MM.1S (cell line): Measurements from ENCODE around the gene EPB41L3.

Source experiments
- DNase-seq: peaks from one replicate; pipeline ENCODE4 v3.0.0-alpha.2; 2015
- H2AFZ ChIP-seq: fragments of 300-600 bp; sonication (generic); 2 replicates; pipeline ENCODE4 v1.6.0; 2016; ENCODE audit warnings: antibody characterized with exemption, low read length
- H3F3A ChIP-seq: fragments of 300-600 bp; sonication (generic); 2 replicates; pipeline ENCODE4 v1.6.1; 2016; ENCODE audit warnings: mild to moderate bottlenecking, antibody characterized with exemption, low read length, moderate library complexity, mixed read lengths; ENCODE audit not compliant: insufficient read depth
- H3K27ac ChIP-seq: fragments of 300-600 bp; sonication (generic); 2 replicates; pipeline ENCODE4 v1.5.1; 2016; ENCODE audit warnings: mild to moderate bottlenecking, low read length
- H3K27me3 ChIP-seq: fragments of 300-600 bp; sonication (generic); replicated peaks from 2 replicates; pipeline ENCODE4 v1.6.0; 2016; ENCODE audit warnings: low read length; ENCODE audit not compliant: insufficient read depth
- H3K36me3 ChIP-seq: fragments of 300-600 bp; sonication (generic); replicated peaks from 2 replicates; pipeline ENCODE4 v1.6.1; 2016; ENCODE audit warnings: mild to moderate bottlenecking, low read length, mixed read lengths; ENCODE audit not compliant: insufficient read depth
- H3K4me1 ChIP-seq: fragments of 300-600 bp; sonication (generic); 2 replicates; pipeline ENCODE4 v1.6.1; 2016; ENCODE audit warnings: low read length, mixed read lengths
- H3K4me2 ChIP-seq: fragments of 300-600 bp; sonication (generic); 2 replicates; pipeline ENCODE4 v1.6.0; 2016; ENCODE audit warnings: low read depth, low read length
- H3K4me3 ChIP-seq: fragments of 300-600 bp; sonication (generic); 2 replicates; pipeline ENCODE4 v1.5.1; 2016; ENCODE audit warnings: low read length, mixed read lengths
- H3K79me2 ChIP-seq: fragments of 300-600 bp; sonication (generic); 2 replicates; pipeline ENCODE4 v1.6.1; 2016; ENCODE audit warnings: mixed run types, low read length, mixed read lengths
- H3K9ac ChIP-seq: fragments of 300-600 bp; sonication (generic); 2 replicates; pipeline ENCODE4 v1.6.1; 2016; ENCODE audit warnings: low read length, mixed read lengths
- H3K9me2 ChIP-seq: fragments of 300-600 bp; sonication (generic); replicated peaks from 2 replicates; pipeline ENCODE4 v1.6.1; 2016; ENCODE audit warnings: mild to moderate bottlenecking, low read length, mixed read lengths; ENCODE audit not compliant: insufficient read depth
- H3K9me3 ChIP-seq: fragments of 300-600 bp; sonication (generic); replicated peaks from 2 replicates; pipeline ENCODE4 v1.6.1; 2016; ENCODE audit warnings: mild to moderate bottlenecking, low read length, mixed read lengths; ENCODE audit not compliant: insufficient read depth
- H4K20me1 ChIP-seq: fragments of 300-600 bp; sonication (generic); 2 replicates; pipeline ENCODE4 v1.6.1; 2016; ENCODE audit warnings: mild to moderate bottlenecking, low read length, moderate library complexity, mixed read lengths; ENCODE audit not compliant: insufficient read depth
- CTCF ChIP-seq: fragments of 300-600 bp; sonication (generic); IDR thresholded peaks from 2 replicates; pipeline ENCODE4 v1.5.1; 2016; ENCODE audit warnings: antibody characterized with exemption, low read length, mixed read lengths
- EZH2 ChIP-seq: fragments of 300-600 bp; sonication (generic); optimal IDR thresholded peaks from 2 replicates; pipeline ENCODE3; 2017; ENCODE audit warnings: low read depth, mild to moderate bottlenecking, antibody characterized with exemption, low read length, mixed read lengths
- EZH2phosphoT487 ChIP-seq: fragments of 300-600 bp; sonication (generic); IDR thresholded peaks from 2 replicates; pipeline ENCODE4 v1.6.1; 2018; ENCODE audit warnings: antibody characterized with exemption, low read length

The EPB41L3 gene

GRCh38 chr18:5541644-5542043 is 2.2 kb downstream of the EPB41L3 start:
- TF ChIP-seq EZH2phosphoT487, result no peak
- no peak for TF ChIP-seq CTCF
- TF ChIP-seq EZH2, result no peak
- H3K4me2 ChIP-seq, result no peak overlapping the region

DNA sequence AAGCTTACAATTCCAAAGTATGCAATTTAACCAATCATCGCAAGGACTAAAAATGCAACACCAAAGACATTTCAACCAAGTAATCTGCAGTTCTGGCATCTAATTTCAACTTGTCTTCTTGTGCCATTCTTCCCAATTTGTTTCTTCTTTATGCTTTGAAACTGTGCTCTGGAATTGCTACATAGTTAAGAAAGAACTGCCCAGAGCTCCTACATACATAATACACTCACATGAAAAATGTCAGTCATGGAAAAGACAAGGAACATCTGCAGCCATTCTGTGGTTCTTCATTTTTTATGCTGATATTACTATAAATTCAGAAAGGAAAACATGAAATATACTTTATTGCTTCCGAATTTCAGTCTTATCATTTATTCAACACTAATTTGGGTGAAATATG is 4.4 kb downstream of the EPB41L3 start:
- H3K27me3 ChIP-seq, result no peaks in the 10 kb centered on the region
- no peaks in the 10 kb centered on the region for H3K9me2 ChIP-seq
- H2AFZ ChIP-seq, result no peak overlapping the region
- no peaks in the 10 kb centered on the region for H3K9me3 ChIP-seq
- TF ChIP-seq EZH2 (no peak), CTCF (no peak), EZH2phosphoT487 (no peak)
- DNase-seq, result no peak
- no peak overlapping the region for H3K27ac ChIP-seq
- no peaks in the 10 kb centered on the region for H3K79me2 ChIP-seq
- H4K20me1 ChIP-seq, result no peaks in the 10 kb centered on the region
- H3K4me1 ChIP-seq, result no peaks in the 10 kb centered on the region
- H3K4me2 ChIP-seq, result no peak overlapping the region
- H3K36me3 ChIP-seq, result no peaks in the 10 kb centered on the region
- H3K4me3 ChIP-seq, result no peak overlapping the region
- no peak overlapping the region for H3K9ac ChIP-seq
- no peaks in the 10 kb centered on the region for H3F3A ChIP-seq

More at GRCh38 chr18:5541644-5542043, 2.2 kb downstream of the EPB41L3 start:
- H3K9me2 ChIP-seq, result no peaks in the 10 kb centered on the region
- no peaks in the 10 kb centered on the region for H3K36me3 ChIP-seq
- H3K9me3 ChIP-seq, result no peaks in the 10 kb centered on the region
- no peaks in the 10 kb centered on the region for H3K4me1 ChIP-seq
- no peaks in the 10 kb centered on the region for H3F3A ChIP-seq
- no peak overlapping the region for H2AFZ ChIP-seq
- H3K27me3 ChIP-seq, result no peaks in the 10 kb centered on the region
- no peak for DNase-seq
- H3K9ac ChIP-seq, result no peak overlapping the region
- no peaks in the 10 kb centered on the region for H3K79me2 ChIP-seq
- H4K20me1 ChIP-seq, result no peaks in the 10 kb centered on the region
- no peak overlapping the region for H3K4me3 ChIP-seq
- H3K27ac ChIP-seq, result no peak overlapping the region

GRCh38 chr18:5538544-5538943 is 5.3 kb downstream of the EPB41L3 start:
- H3K79me2 ChIP-seq, result no peaks in the 10 kb centered on the region
- no peak overlapping the region for H3K4me2 ChIP-seq
- no peaks in the 10 kb centered on the region for H3K9me2 ChIP-seq
- H3K4me1 ChIP-seq, result no peaks in the 10 kb centered on the region
- no peak overlapping the region for H3K4me3 ChIP-seq
- H3K27me3 ChIP-seq, result no peaks in the 10 kb centered on the region
- no peaks in the 10 kb centered on the region for H3K9me3 ChIP-seq
- H2AFZ ChIP-seq, result no peak overlapping the region
- no peak overlapping the region for H3K27ac ChIP-seq
- no peak overlapping the region for H3K9ac ChIP-seq
- no peaks in the 10 kb centered on the region for H3F3A ChIP-seq
- H4K20me1 ChIP-seq, result no peaks in the 10 kb centered on the region
- DNase-seq, result no peak
- TF ChIP-seq EZH2phosphoT487 (no peak), EZH2 (no peak), CTCF (no peak)
- H3K36me3 ChIP-seq, result no peaks in the 10 kb centered on the region
